Hematopoietic multipotent progenitor cell (in vitro differentiated cells): ENCODE results near the gene ASIC4. TPM values are rescaled to one million over a fixed set of nuclear protein-coding genes. Genes with fewer than 3 reads are reported as not detected.

Experiments used
- DNase-seq, 3 donors: peaks; one replicate each; pipeline ENCODE4 v3.0.0-alpha.2; 2011 to 2015; ENCODE audit warnings: low read depth in 2 of 3, low spot score in 2 of 3
- total RNA-seq: library from RNA; depleted of rRNA; stranded (reverse); fragments of >200 nt; gene quantifications from one replicate; pipeline ENCODE4 v1.2.3, GENCODE V29; 2012

ASIC4 gene
- total RNA-seq, 1 donor = 0.27 TPM

GRCh38 chr2:219496825-219497494, 17.3 kb upstream of the ASIC4 start:
- DNase-seq = no peak

- no peak for DNase-seq
Measured at GRCh38 chr2:219497495-219498279, 16.6 kb upstream of the ASIC4 start.

- DNase-seq = peak; percentile 74 to 98 (median 94)
Measured at GRCh38 chr2:219498280-219499057, 15.8 kb upstream of the ASIC4 start, which contains the start of gene GMPPA. TSS of gene GMPPA (plus strand) at chr2:219498891. CDS start at chr2:219499976, 1,085 bp downstream.

GRCh38 chr2:219499058-219499307, 15.3 kb upstream of the ASIC4 start:
- DNase-seq = no peak

- no peak for DNase-seq
Measured at GRCh38 chr2:219499555-219499954, 14.7 kb upstream of the ASIC4 start.

- no peak for DNase-seq
Measured at GRCh38 chr2:219500135-219500534, 14.1 kb upstream of the ASIC4 start.

GRCh38 chr2:219501849-219502248, 12.4 kb upstream of the ASIC4 start:
- no peak for DNase-seq

GRCh38 chr2:219502618-219503017, 11.7 kb upstream of the ASIC4 start:
- DNase-seq = no peak

GRCh38 chr2:219505585-219505984, 8.7 kb upstream of the ASIC4 start:
- no peak for DNase-seq

GRCh38 chr2:219506153-219506801, 8.0 kb upstream of the ASIC4 start:
- DNase-seq = no peak

GRCh38 chr2:219506802-219507526, 7.3 kb upstream of the ASIC4 start:
- DNase-seq = no peak

GRCh38 chr2:219507581-219508443, 6.5 kb upstream of the ASIC4 start:
- DNase-seq = no peak

- no peak for DNase-seq
Measured at GRCh38 chr2:219508444-219508734, 5.9 kb upstream of the ASIC4 start.

GRCh38 chr2:219508971-219509779, 5.1 kb upstream of the ASIC4 start:
- DNase-seq = peak in 1 of 3 donors; percentile 50

- peak; percentile 33 to 78 (median 76) for DNase-seq
Measured at GRCh38 chr2:219509780-219510511, 4.3 kb upstream of the ASIC4 start.

- no peak for DNase-seq
Measured at GRCh38 chr2:219510512-219511135, 3.7 kb upstream of the ASIC4 start.

GRCh38 chr2:219511547-219512325, 2.5 kb upstream of the ASIC4 start:
- no peak for DNase-seq
